Esophagus (tissue), 2 donors: ENCODE data around the gene MAPK13. TPM values are rescaled to one million over a fixed set of nuclear protein-coding genes. Genes with fewer than 3 reads are reported as not detected.
A peak's percentile ranks its signal among the peaks of the same experiment; 100 is the strongest.
"Not testable (repeated sequence)": the region's sequence is repeated elsewhere in the genome, so short reads cannot be mapped to it uniquely, and the experiment has no call there.

ENCODE experiments used
- H3K27ac ChIP-seq, 2 donors: one replicate each; pipeline ENCODE4 v1.5.1; 2013; ENCODE audit warnings: low read depth in 2 of 2, mild to moderate bottlenecking in 2 of 2, inconsistent platforms in 1 of 2, low read length in 1 of 2, moderate library complexity in 1 of 2
- H3K27me3 ChIP-seq, 2 donors: one replicate each; pipeline ENCODE4 v1.6.1; 2013; ENCODE audit warnings: low read length in 2 of 2, control low read depth in 1 of 2, mild to moderate bottlenecking in 1 of 2; ENCODE audit not compliant: insufficient read depth in 2 of 2, control insufficient read depth in 1 of 2
- H3K36me3 ChIP-seq, 2 donors: one replicate each; pipeline ENCODE4 v1.6.1; 2013; ENCODE audit warnings: low read length in 1 of 2; ENCODE audit not compliant: control insufficient read depth in 2 of 2, insufficient read depth in 2 of 2
- H3K4me1 ChIP-seq, 2 donors: one replicate each; pipeline ENCODE4 v1.6.1; 2013; ENCODE audit warnings: low read length in 1 of 2; ENCODE audit not compliant: control insufficient read depth in 2 of 2, insufficient read depth in 2 of 2
- H3K4me3 ChIP-seq, 2 donors: one replicate each; pipeline ENCODE4 v1.5.1; 2013; ENCODE audit warnings: low read length in 2 of 2, mild to moderate bottlenecking in 2 of 2, low read depth in 1 of 2, moderate library complexity in 1 of 2
- H3K9me3 ChIP-seq, 2 donors: one replicate each; pipeline ENCODE4 v1.6.1; 2013; ENCODE audit warnings: mild to moderate bottlenecking in 2 of 2, low read depth in 1 of 2, low read length in 1 of 2, moderate library complexity in 1 of 2; ENCODE audit not compliant: control insufficient read depth in 2 of 2, insufficient read depth in 1 of 2
- WGBS, 2 donors: extraction: QIAGEN DNeasy Blood & Tissue Kit; methylation state at CpG; one replicate each; pipeline ENCODE4 v1.1.7; 2013; 5-methylcytosine and 5-hydroxymethylcytosine counted together
- polyA plus RNA-seq, 2 donors: library from polyadenylated mRNA; stranded (reverse); fragments of 200-250 nt; gene quantifications; one replicate each; pipeline ENCODE4 v1.2.3, GENCODE V29; 2013
- donor health status: healthy with polysubstance abuse.
- donor health status: Bipolar disorder and iron deficiency.

The MAPK13 gene
- polyA plus RNA-seq, 2 donors: 53.3 to 91.8 TPM

- 34 to 40% methylated on average over 10 of the region's 10 CpGs for WGBS, 2 donors
- Histone ChIP-seq H3K27ac (peak overlapping the region; percentile 82 to 97), H3K4me1 (peaks cover 0 to 18% of the 10 kb centered on the region in 2 donors)
These were observed 9.8 kb upstream of the MAPK13 start for GRCh38 chr6:36120539-36120938.

GRCh38 chr6:36120979-36121786 lies 9.1 kb upstream of the MAPK13 start:
- 23 to 25% methylated on average over 12 to 13 of the region's 13 CpGs for WGBS, 2 donors
- H3K4me1 ChIP-seq: peaks cover 0 to 18% of the 10 kb centered on the region in 2 donors
- no peaks in the 10 kb centered on the region for H3K9me3 ChIP-seq

More at GRCh38 chr6:36120539-36120938, 9.8 kb upstream of the MAPK13 start:
- Histone ChIP-seq H3K27me3 (no peaks in the 10 kb centered on the region), H3K36me3 (peaks cover 2 to 5% of the 10 kb centered on the region in 2 donors), H3K4me3 (no peak overlapping the region), H3K9me3 (no peaks in the 10 kb centered on the region)

GRCh38 chr6:36121787-36122494 lies 8.4 kb upstream of the MAPK13 start:
- peak overlapping the region; percentile 82 to 97 for H3K27ac ChIP-seq
- H3K4me3 ChIP-seq: no peak overlapping the region

More at GRCh38 chr6:36120979-36121786, 9.1 kb upstream of the MAPK13 start:
- Histone ChIP-seq H3K27ac (peak overlapping the region; percentile 82 to 97), H3K4me3 (no peak overlapping the region), H3K36me3 (peaks cover 2 to 5% of the 10 kb centered on the region in 2 donors), H3K27me3 (no peaks in the 10 kb centered on the region)

GRCh38 chr6:36122495-36123269 lies 7.6 kb upstream of the MAPK13 start:
- WGBS, 2 donors: 77% methylated on average over 11 of the region's 11 CpGs
- Histone ChIP-seq H3K27me3 (no peaks in the 10 kb centered on the region), H3K4me3 (no peak overlapping the region), H3K9me3 (no peaks in the 10 kb centered on the region), H3K27ac (no peak overlapping the region), H3K36me3 (peaks cover under 1 to 5% of the 10 kb centered on the region in 2 donors), H3K4me1 (peaks cover 0 to 18% of the 10 kb centered on the region in 2 donors)

More at GRCh38 chr6:36121787-36122494, 8.4 kb upstream of the MAPK13 start:
- Histone ChIP-seq H3K9me3 (no peaks in the 10 kb centered on the region), H3K4me1 (peaks cover 0 to 18% of the 10 kb centered on the region in 2 donors), H3K36me3 (peaks cover 2 to 5% of the 10 kb centered on the region in 2 donors), H3K27me3 (no peaks in the 10 kb centered on the region)
- WGBS, 2 donors: 78 to 84% methylated on average over 4 of the region's 4 CpGs

GRCh38 chr6:36123270-36124139 lies 6.8 kb upstream of the MAPK13 start:
- Histone ChIP-seq H3K27ac (peak overlapping the region in 1 of 2 donors; percentile 56), H3K4me1 (peaks cover 0 to 16% of the 10 kb centered on the region in 2 donors), H3K36me3 (peaks cover 0 to 2% of the 10 kb centered on the region in 2 donors), H3K9me3 (no peaks in the 10 kb centered on the region), H3K4me3 (no peak overlapping the region), H3K27me3 (no peaks in the 10 kb centered on the region)
- 38 to 39% methylated on average over 10 of the region's 10 CpGs for WGBS, 2 donors

- 77 to 84% methylated on average over 8 of the region's 8 CpGs for WGBS, 2 donors
- not testable (repeated sequence) for H3K27ac ChIP-seq, H3K4me3 ChIP-seq, H3K27me3 ChIP-seq, H3K9me3 ChIP-seq, H3K36me3 ChIP-seq
- H3K4me1 ChIP-seq: peaks cover 0 to 17% of the 10 kb centered on the region in 2 donors
These were observed 6.0 kb upstream of the MAPK13 start for GRCh38 chr6:36124346-36124745.

GRCh38 chr6:36124881-36125280 lies 5.4 kb upstream of the MAPK13 start:
- Histone ChIP-seq H3K36me3 (no peaks in the 10 kb centered on the region), H3K27ac (no peak overlapping the region), H3K9me3 (no peaks in the 10 kb centered on the region), H3K27me3 (no peaks in the 10 kb centered on the region), H3K4me1 (peaks cover 0 to 17% of the 10 kb centered on the region in 2 donors), H3K4me3 (no peak overlapping the region)
- 80 to 87% methylated on average over 3 of the region's 3 CpGs for WGBS, 2 donors

- Histone ChIP-seq H3K36me3 (no peaks in the 10 kb centered on the region), H3K27ac (no peak overlapping the region), H3K9me3 (no peaks in the 10 kb centered on the region), H3K4me1 (peaks cover 0 to 14% of the 10 kb centered on the region in 2 donors), H3K27me3 (no peaks in the 10 kb centered on the region), H3K4me3 (no peak overlapping the region)
- WGBS, 2 donors: 79 to 88% methylated on average over 8 of the region's 8 CpGs
These were observed 4.7 kb upstream of the MAPK13 start for GRCh38 chr6:36125575-36125974.
